MM.1S (cell line): ENCODE results near the gene ALDH1A3.

Experiments
- CTCF ChIP-seq: fragments of 300-600 bp; sonication (generic); IDR thresholded peaks from 2 replicates; pipeline ENCODE4 v1.5.1; 2016; ENCODE audit warnings: antibody characterized with exemption, low read length, mixed read lengths
- EZH2 ChIP-seq: fragments of 300-600 bp; sonication (generic); optimal IDR thresholded peaks from 2 replicates; pipeline ENCODE3; 2017; ENCODE audit warnings: low read depth, mild to moderate bottlenecking, antibody characterized with exemption, low read length, mixed read lengths
- EZH2phosphoT487 ChIP-seq: fragments of 300-600 bp; sonication (generic); IDR thresholded peaks from 2 replicates; pipeline ENCODE4 v1.6.1; 2018; ENCODE audit warnings: antibody characterized with exemption, low read length

- TF ChIP-seq EZH2phosphoT487 (no peak), CTCF (peak; percentile 97), EZH2 (no peak)
Observed at GRCh38 chr15:100918034-100918689, 38.5 kb downstream of the ALDH1A3 start.
